Measurements from ENCODE around the gene NFATC3.
"Not testable (repeated sequence)": the region's sequence is repeated elsewhere in the genome, so short reads cannot be mapped to it uniquely, and the experiment has no call there.

GRCh38 chr16:68114939-68115338, 29.8 kb downstream of the NFATC3 start:
- TF ChIP-seq CTCF, POLR2A (IDR thresholded peaks at IDR 0.05): not testable (repeated sequence)

Measured in heart left ventricle (tissue), 13 donors.